HL-60/S4 treated with phorbol 12-myristate 13-acetate at 8.2 ng/mL for 4 days and 3 days (cell line): ENCODE measurements around the gene SH3GL3.

Source experiments
- in situ Hi-C: fragments of 300-500 bp; cut with MboI; formaldehyde crosslinking; loops from 2 replicates; pipeline ENCODE4 v1.15.0; 2022; ENCODE audit warnings: low sequenced_read_pairs

The SH3GL3 gene

GRCh38 chr15:83503595-83504364 lies 56.6 kb downstream of the SH3GL3 start:
- in situ Hi-C loops, result no loop called here

- in situ Hi-C loops, result no loop called here
Measured at GRCh38 chr15:83504365-83504764, 57.2 kb downstream of the SH3GL3 start.

GRCh38 chr15:83510001-83510400 lies 62.9 kb downstream of the SH3GL3 start:
- in situ Hi-C loops, result no loop called here

- in situ Hi-C loops, result no loop called here
Measured at GRCh38 chr15:83512459-83512858, 65.3 kb downstream of the SH3GL3 start.

GRCh38 chr15:83514584-83514983 lies 67.4 kb downstream of the SH3GL3 start:
- in situ Hi-C loops, result no loop called here

DNA sequence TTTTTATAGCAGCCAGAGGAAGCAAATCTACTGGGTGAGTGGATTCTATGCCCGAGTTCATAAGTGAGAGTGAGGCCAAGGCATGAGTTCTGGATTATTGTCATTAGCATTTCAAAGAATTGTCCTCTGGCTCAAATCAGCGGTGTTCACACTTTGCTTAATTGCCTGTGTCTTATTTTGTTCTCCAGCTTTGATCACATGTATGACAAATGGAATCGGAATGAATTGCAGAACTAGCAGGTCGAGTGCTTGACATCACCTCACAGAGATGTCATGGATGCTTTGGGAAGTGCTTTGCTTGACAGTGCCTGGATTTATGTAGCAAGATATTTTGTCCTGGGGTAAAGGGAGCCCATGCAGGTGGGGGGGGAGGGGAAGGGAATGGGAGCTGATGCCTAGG lies 68.0 kb downstream of the SH3GL3 start:
- in situ Hi-C loops, result no loop called here

DNA sequence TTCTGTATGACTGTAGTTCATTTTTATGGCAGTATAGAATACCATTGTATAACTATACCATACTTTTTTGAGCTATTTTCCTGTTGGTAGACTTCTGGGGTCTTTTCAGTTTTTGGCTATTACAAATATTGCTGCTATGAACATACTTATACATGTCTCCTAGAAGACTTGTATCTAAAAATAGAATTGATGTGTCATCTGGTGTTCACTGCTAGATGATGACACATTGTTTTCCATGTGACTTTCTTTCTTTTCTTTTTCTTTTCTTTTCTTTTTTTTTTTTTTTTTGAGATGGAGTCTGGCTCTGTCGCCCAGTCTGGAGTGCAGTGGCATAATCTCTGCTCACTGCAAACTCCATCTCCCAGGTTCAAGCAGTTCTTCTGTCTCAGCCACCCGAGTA lies 69.8 kb downstream of the SH3GL3 start:
- in situ Hi-C loops, result no loop called here

DNA sequence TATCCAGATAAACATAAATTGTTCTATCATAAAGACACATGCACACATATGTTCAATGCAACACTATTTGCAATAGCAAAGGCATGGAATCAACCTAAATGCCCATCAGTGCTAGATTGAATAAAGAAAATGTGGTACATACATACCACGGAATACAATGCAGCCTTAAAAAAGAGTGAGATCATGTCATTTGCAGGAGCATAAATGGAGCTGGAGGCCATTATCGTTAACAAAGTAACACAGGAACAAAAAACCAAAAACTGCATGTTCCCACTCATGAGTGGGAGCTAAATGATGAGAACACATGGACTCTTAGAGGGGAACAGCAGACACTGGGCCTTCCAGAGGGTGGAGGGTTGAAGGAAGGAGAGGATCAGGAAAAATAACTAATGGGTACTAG lies 79.2 kb downstream of the SH3GL3 start:
- in situ Hi-C loops, result no loop called here

DNA sequence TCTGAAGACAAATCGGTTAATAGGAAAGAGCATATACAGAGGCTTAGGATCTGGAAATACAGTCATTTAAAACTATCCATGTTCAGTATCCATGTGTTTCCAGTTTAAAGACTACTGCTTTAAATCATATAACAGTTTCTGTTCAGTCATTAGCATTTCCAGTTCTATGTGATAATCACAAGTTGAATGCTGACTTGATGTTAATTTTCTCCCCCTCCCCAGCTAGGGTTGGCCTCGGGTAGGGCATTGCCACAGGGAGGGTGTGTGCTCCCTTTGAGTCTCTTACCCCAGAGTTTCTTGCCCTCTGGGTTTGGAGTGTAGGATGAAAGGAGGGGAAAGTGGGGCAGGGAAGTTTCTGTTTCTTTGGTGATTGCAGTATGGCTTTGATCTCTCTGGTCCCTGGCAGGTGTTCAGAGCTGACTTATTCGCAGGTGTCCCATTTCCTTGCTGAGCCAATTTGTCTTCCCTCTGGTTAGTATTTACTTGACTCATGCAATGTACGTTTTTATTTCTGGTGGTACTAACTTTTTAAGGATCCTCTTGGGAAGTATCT lies 86.3 kb downstream of the SH3GL3 start:
- in situ Hi-C loops, result no loop called here

DNA sequence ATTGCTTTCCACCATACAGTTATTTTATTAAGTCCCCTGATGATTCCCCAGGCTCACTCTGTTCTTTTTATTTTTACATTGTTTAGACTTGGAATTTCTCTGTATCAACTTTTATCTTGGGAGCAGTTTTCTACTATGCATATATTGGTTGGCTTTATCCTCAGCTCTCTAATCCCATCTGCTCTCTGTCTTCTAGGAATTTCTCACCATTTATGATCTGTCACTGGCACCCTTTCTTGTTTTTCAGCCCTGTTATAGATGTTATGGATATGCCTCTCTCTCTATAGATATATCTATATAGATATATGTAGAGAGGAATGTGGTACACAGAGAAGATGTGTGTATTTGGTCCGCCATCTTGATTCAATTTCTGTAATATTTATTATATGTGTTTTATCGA lies 90.5 kb downstream of the SH3GL3 start:
- in situ Hi-C loops, result no loop called here

DNA sequence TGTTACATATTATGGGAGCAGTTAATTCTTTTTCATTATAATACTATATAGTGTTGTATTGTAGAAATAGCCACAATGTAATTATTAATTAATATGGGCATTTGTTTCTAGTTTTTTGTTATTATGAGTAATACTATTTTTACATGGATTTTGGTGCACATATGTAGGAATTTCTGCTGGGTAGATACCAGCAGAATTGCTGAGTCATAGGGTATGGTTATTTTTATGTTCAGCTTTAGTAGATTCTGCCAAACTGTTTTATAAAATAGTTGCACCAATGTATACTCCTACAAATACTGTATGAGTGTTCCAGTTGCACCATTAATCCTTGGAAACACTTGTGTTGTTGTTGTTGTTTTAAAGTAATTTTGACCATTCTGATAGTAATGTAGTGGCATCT lies 91.5 kb downstream of the SH3GL3 start:
- in situ Hi-C loops, result no loop called here

DNA sequence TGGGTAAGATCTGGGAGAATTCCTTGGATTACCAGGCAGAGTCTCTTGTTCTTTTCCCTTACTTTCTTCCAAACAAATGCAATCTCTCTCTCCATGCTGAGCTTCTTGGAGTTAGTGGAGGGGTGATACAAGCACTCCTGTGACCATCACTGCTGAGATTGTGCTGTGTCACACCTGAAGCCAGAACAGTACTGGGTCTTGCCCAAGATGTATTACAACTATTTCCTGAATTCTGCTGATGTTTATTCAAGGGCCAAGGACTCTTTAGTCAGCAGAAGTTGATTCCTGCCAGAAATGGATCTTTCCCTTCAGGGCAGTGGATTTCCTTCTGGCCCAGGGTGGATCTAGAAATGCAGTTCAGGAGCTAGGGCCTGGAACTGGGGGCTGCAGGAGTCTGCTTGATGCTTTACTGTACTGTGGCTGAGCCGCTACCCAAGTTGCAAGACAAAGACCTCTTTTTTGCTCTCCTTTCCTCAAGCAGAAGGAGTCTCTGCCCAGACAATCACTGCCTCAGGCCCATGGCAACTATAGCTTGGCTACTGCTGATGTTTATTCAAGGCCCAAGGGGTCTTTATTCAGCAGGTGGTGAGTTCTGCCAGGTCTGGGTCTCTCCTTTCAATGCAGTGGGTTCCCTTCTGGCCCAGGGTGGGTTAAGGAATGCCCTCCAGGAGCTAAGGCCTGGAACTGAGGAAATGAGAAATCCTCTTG lies 98.8 kb downstream of the SH3GL3 start:
- in situ Hi-C loops, result no loop called here

GRCh38 chr15:83546512-83546888 lies 99.4 kb downstream of the SH3GL3 start:
- in situ Hi-C loops, result no loop called here

DNA sequence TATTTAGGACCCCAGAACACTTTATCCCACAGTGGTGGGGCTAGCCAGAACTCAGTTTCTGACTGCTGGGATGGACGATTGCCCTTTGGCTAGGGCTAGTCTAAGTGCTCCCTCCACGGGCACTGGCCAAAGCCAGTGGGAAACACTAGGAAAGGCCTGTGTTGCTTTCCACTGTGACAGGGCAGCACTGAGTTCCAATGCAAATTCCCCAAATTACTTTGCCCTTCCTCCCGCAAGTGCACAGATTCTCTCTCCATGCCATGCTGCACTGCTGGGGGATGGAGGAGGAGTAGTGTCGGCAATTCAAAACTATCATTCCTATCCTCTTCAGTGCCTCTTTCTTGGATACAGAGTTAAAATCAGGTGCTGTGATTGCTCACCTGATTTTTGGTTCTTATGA lies 100.0 kb downstream of the SH3GL3 start:
- in situ Hi-C loops, result no loop called here

DNA sequence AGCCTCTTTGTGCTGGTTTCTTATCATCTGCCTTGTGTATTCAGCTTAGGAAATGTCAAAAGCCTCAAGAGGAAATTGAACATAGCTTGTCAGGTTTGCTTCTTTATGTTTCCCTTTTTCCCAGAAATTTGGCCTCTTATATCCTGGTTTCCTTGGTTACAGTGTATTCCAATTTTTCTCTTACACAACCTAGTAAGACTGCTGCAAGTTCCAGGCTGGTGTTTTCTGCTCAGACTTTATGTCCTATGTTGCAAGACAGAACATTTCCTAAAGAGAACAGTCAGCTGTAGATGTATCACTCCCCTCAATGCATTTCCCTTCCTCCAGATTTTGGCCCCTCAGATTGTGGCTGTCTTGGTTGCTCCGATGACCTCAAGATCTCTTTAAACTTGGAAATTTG lies 102.5 kb downstream of the SH3GL3 start:
- in situ Hi-C loops, result no loop called here

GRCh38 chr15:83554558-83554957 lies 107.4 kb downstream of the SH3GL3 start:
- in situ Hi-C loops, result no loop called here

DNA sequence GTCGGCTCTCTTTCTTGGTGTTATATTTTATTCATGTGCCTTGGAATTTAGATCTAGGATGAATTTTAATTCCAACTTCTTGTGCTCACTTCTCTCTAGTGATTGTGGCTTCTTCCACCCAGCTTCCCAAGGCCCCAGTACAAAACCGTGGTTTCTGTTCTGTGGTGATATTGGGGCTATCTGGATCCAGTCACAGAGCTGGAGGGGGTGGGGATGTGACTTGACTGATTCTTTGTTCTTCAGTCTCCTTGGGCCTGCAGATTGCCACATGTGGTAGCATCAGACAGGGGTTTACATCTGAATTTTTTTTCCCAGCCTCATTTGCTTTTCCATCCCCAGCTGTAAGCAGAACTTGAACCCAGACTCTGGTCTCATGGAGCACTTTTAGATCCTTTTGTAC lies 108.2 kb downstream of the SH3GL3 start:
- in situ Hi-C loops, result no loop called here

DNA sequence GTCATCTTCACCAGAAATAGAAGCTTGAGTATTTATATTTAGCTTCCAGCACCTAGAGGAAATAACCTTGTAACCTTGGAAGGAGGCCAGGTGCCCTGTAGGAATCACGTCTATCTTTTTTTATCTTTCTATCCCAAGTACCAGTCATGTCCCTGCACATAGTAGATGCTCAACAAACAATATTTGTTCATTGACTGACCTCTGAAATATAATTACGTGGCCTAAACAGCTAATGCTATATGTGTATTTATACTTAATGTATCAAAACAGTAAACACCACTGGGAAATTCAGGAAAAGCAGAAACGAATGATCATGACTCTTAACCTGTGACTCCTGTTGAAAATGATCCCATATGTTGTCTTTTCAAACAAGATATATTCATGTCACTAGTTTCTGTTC lies 108.9 kb downstream of the SH3GL3 start:
- in situ Hi-C loops, result no loop called here

- in situ Hi-C loops, result no loop called here
Measured at GRCh38 chr15:83556754-83557153, 109.6 kb downstream of the SH3GL3 start.

DNA sequence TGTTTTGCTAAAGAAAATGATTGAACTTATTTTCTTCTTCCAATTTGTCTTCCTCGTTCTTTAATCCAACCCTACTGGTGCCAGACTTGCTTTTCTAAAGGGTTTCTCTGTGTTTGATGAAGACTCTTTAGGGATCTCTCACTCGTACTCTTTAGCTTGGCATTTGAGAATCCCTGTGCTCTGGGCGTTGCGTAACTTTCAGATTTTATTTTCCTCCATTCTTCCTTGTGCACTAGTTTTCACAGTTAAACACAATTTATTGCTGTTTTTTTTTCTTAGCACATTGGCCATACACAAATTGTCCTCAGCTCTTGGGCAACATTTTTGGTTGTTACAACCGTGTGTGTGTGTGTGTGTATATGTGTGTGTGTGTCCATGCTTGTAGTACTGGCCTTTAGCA lies 111.0 kb downstream of the SH3GL3 start:
- in situ Hi-C loops, result no loop called here

GRCh38 chr15:83559310-83559966 lies 112.3 kb downstream of the SH3GL3 start:
- in situ Hi-C loops, result no loop called here

DNA sequence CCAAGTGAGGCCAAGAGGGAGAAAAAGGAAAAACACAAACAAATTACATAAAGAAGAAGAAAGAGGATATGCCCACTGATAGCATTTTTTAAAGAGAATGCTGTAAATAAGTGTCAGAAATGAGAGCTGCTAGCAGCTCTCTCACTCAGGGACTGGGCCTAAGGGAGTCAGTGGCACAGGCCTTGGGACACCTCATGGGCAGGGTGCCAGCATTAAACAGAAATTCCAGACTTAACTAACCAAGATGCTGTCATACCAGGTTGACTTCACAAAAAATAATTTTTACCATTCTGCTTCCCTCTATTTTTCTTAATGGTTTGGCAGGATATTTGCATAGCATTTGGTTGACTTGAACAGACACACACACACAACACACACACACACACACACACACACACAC lies 114.5 kb downstream of the SH3GL3 start:
- in situ Hi-C loops, result no loop called here
